Body of pancreas (tissue), 4 donors: ENCODE measurements around the gene C12orf75.

Experiments used
- CTCF ChIP-seq, 7 experiments: fragments of 450-650 bp in 4 of 7; fragments of 200-600 bp in 3 of 7; sonication (generic) in 3 of 7; IDR thresholded peaks; one replicate each; pipeline ENCODE4 v1.5.1; 2016 to 2019; ENCODE audit warnings: antibody characterized with exemption in 7 of 7
- POLR2A ChIP-seq, 3 donors: fragments of 450-650 bp; IDR thresholded peaks; one replicate each; pipeline ENCODE4 v1.6.1; 2016; ENCODE audit warnings: antibody characterized with exemption in 3 of 3, mild to moderate bottlenecking in 2 of 3

GRCh38 chr12:105319691-105320209 is 10.7 kb upstream of the C12orf75 start:
- TF ChIP-seq CTCF (IDR thresholded peaks at IDR 0.05), result no peak
- TF ChIP-seq POLR2A (IDR thresholded peaks at IDR 0.05), result no peak
